Right ventricle myocardium superior (tissue), 1 donor: ENCODE measurements around the gene NDN. TPM values are rescaled to one million over a fixed set of nuclear protein-coding genes. Genes with fewer than 3 reads are reported as not detected.
"Not testable (repeated sequence)": the region's sequence is repeated elsewhere in the genome, so short reads cannot be mapped to it uniquely, and the experiment has no call there.

Experiments
- ATAC-seq: fragments of 200-7000 bp; cut with Tn5 transposase; one replicate; pipeline ENCODE4 v1.9.1; 2020; ENCODE audit warnings: mild to moderate bottlenecking; ENCODE audit not compliant: poor library complexity
- DNase-seq: peaks from one replicate; pipeline ENCODE4 v3.0.0-alpha.2; 2020
- intact Hi-C: fragments of 100-400 bp; cut with DNase I; formaldehyde crosslinking; loops from one replicate; pipeline ENCODE4 v1.11.2; 2022
- long read RNA-seq: library from polyadenylated mRNA; unstranded; transcript quantifications from one replicate; pipeline ENCODE4 v2.0.0, GENCODE V29; 2021
- total RNA-seq: library from RNA; stranded (reverse); fragmentation: NEBNext Ultra II Directional; extraction: Animal tissue kit (Norgen Biotek cat#: 25700); gene quantifications from one replicate; pipeline ENCODE4 v1.2.1, GENCODE V29; 2021
- donor health status: DM: no; HTN: yes; CAD: no; lungs with severe emphysema.

The NDN gene, protein sequence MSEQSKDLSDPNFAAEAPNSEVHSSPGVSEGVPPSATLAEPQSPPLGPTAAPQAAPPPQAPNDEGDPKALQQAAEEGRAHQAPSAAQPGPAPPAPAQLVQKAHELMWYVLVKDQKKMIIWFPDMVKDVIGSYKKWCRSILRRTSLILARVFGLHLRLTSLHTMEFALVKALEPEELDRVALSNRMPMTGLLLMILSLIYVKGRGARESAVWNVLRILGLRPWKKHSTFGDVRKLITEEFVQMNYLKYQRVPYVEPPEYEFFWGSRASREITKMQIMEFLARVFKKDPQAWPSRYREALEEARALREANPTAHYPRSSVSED
- total RNA-seq: 37.7 TPM
- long read RNA-seq, transcript NDN-202 (1 exons, 1,627 nt): major isoform, 118 of 118 reads
- long read RNA-seq, partial matches to known transcripts: 0 of 118 reads
- long read RNA-seq, other reads (novel, unspliced or antisense): 0 of 118 reads

DNA sequence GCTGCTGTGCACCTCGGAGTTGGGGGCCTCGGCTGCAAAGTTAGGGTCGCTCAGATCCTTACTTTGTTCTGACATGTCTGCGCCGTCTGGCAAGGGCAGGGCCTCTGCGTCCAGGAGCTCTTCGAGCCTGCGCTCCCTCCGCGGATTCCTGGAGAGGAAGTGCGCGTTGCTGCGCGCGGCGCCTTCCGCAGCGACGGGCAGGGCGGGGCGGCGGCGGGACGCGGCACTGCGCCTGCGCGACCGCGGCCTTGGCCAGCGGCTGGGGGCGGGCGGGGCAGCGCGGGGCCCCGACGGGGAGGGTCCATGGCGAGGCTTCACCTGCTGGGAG, at the start of gene NDN:
Gene NDN (minus strand): TSS at position 163 of the 328 bp plus-strand sequence. CDS start 88 bp downstream, at position 75.
- intact Hi-C loops: no loop called here
- DNase-seq (peak; percentile 73), ATAC-seq (peak; percentile 87)

DNA sequence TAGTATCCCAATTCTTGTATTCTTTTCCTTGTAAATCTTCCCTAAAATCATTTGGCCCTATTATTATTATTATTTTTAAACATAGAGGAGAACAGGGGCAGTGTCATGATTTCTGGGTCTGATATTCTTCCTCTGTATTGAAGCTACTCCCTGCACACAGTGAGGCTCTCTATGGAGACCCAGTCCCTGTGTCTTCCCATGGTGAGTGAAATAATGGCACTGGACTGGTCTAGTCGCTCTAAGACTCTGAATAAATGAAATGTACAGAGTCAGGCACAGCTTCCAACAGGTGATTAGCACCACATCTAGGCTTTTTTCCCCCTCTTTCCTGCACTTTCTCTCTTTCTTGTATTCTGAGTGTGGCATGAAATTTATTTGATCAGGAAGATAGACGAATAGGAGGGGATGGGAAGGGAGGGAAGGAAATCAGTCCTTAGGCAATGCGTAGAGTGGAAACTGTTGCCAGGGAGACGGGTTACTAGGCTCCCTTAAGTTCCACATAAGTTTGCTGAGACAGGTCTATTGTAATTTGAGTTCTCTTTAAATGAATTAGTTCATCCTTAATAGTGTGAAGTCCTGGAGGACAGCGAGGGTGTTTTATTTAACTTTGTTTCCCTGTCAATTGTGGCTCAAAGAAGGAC, 49.0 kb upstream of the NDN start:
- no peak for DNase-seq
- intact Hi-C loops: no loop called here
- ATAC-seq: no peak

DNA sequence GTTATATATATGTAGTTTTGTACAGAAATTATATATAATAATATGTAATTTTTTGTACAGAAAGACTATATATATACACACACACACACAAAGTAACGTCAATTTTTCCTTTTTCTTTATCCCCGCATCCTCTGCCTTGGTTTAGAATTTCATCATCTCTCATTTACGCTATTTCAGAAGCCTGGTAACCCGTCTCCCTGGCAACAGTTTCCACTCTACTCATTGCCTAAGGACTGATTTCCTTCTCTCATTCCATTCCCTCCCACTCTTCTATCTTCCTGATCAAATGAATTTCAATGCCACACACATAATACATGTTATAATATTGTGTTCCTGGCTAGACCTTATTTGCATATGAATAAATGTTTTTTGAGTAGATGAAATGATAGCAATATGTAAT, 47.8 kb upstream of the NDN start:
- ATAC-seq (no peak), DNase-seq (no peak)
- intact Hi-C loops: no loop called here

DNA sequence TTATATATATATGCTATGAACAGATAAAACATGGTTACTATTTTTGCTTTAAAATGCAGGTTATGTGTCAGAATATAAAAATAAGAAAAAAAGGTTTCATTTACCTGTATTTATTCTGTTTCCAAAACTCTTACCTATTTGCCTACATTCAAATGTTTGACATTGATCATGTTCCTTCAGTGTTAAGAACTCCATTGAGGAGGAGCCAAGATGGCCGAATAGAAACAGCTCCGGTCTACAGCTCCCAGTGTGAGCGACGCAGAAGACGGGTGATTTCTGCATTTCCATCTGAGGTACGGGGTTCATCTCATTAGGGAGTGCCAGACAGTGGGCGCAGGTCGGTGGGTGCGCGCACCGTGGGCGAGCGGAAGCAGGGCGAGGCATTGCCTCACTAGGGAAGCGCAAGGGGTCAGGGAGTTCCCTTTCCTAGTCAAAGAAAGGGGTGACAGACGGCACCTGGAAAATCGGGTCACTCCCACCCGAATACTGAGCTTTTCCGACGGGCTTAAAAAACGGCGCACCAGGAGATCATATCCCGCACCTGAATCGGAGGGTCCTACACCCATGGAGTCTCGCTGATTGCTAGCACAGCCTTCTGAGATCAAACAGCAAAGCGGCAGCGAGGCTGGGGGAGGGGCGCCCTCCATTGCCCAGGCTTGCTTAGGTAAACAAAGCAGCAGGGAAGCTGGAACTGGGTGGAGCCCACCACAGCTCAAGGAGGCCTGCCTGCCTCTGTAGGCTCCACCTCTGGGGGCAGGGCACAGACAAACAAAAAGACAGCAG, 27.0 kb upstream of the NDN start:
- ATAC-seq, DNase-seq, intact Hi-C loops: not testable (repeated sequence)

DNA sequence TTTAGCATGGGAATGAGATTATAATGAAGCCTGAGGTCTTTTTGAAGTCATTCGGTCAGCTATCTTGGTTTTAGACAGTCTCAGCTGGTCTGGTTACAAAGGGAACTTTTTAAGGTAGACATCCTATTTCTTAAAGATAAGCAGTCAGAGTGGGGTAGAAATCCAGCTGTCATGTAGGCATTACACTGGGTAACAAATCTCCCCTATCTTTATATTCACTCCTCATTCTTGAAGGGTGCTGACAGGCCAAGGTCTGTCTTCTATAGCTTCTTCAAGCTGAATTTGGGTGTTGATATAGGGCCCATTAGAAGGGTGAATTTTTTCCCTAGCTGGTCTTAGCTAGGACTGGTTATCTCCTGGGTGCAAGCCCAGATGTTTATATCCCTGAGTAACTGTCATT, 21.2 kb upstream of the NDN start:
- intact Hi-C loops: no loop called here
- DNase-seq (no peak), ATAC-seq (no peak)

DNA sequence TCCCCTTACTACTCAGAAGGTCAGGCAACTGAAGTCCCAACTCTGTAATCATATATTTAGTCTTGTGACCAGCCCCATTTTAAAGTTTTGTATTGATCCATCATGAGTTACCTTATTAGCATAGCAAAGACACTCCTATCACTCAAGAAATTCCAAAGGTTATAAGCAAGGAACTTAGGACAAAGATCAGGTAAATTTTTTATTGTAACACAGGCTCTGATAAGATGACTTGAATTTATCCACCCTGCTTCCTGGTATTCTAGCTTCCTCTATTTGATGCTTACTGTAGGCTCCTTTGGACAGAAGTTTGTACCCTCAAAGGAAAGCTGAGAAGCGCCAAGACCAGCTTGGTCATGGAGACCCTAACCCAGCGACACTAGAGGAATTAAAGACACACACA, 8.2 kb upstream of the NDN start:
- ATAC-seq: no peak
- DNase-seq: no peak
- intact Hi-C loops: no loop called here

DNA sequence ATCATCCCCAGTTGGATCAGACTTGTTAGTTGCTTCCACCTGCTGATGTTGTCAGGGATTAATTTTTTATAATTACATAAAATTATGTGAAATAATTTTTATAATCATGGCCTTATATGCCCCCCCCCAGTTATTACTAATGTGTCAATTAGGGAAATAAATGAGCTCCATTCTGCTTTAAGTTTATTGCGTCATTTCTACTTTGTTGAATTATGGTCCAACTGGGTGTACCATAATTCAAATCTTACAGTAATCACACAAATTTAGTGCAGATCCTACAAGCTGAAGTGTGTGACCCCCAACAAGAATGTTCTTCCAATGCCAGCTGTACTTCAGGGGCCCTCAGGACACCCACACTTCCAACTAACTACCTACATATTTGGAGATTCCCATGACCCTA, 7.5 kb upstream of the NDN start:
- ATAC-seq (no peak), DNase-seq (no peak)
- intact Hi-C loops: no loop called here

DNA sequence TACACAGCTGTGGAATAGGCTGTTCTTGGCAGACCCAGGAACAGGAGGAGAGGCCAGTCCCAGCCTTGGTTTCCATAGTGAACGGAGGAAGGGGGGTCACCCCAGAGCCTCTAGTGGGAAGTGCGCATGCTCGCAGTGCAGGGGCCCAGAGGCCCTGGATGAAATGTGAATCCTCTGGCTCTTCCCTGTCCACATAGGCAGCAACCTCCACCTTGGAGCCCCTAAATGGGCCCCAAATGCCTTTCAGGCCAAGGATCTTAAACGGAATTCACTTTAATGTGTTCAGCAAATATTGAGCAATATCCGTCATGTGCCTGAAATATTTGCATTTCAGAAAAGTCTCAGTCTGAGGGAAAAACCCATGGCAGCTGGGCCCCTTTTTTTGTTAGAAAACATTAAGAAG, 3.3 kb upstream of the NDN start:
- intact Hi-C loops: no loop called here
- peak; percentile 82 for ATAC-seq
- DNase-seq: peak; percentile 58

DNA sequence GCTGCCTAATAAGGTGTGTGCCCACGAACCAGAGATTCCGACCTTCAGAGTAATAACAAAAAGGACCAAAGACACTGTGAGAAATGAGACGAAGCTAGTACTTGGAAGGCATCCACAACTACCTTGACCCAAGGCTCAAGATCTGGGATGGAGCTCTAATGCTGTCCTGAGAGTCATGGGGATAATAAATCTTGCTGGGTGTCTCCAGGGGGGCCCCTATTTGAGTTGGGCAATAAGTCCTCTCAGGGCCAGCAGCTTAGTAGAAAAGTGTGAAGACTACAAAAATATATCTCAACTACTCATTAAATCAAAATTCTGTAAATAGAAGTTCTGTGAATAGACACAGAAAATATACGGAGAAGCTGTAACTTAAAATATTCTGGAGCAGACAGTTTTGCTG, 2.9 kb upstream of the NDN start:
- DNase-seq (no peak), ATAC-seq (no peak)
- intact Hi-C loops: no loop called here

DNA sequence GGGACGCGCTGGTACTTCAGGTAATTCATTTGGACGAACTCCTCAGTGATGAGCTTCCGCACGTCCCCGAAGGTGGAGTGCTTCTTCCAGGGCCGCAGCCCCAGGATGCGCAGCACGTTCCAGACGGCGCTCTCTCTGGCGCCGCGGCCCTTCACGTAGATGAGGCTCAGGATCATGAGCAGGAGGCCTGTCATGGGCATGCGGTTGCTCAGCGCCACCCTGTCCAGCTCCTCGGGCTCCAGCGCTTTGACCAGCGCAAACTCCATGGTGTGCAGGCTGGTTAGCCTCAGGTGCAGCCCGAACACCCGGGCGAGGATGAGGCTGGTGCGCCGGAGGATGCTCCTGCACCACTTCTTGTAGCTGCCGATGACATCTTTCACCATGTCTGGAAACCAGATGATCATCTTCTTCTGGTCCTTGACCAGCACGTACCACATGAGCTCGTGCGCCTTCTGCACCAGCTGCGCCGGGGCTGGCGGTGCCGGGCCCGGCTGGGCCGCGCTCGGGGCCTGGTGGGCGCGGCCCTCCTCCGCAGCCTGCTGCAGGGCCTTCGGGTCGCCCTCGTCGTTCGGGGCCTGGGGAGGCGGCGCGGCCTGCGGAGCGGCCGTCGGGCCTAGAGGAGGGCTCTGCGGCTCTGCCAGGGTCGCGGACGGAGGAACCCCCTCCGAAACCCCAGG, 501 bp downstream of the NDN start:
- ATAC-seq: peak; percentile 60
- intact Hi-C loops: no loop called here
- no peak for DNase-seq

DNA sequence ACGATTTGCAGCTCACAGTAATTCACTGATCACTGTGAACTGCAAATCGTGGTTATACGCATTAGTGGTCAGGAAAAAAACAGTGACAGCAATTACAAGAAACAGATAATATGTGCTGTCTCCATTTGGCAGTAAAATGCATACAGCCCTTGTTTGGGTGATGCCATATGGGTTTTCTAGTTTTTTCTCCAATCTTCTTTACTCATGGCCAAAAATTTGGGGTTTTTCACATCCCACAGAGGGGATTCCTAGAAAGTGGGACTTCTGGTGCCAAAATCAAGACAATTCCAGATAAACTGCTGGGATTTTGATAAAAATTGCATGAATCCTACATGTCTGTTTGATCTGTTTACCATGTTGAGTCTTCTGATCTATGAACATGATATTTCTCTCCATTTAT, 15.6 kb downstream of the NDN start:
- ATAC-seq (no peak), DNase-seq (no peak)
- intact Hi-C loops: no loop called here

DNA sequence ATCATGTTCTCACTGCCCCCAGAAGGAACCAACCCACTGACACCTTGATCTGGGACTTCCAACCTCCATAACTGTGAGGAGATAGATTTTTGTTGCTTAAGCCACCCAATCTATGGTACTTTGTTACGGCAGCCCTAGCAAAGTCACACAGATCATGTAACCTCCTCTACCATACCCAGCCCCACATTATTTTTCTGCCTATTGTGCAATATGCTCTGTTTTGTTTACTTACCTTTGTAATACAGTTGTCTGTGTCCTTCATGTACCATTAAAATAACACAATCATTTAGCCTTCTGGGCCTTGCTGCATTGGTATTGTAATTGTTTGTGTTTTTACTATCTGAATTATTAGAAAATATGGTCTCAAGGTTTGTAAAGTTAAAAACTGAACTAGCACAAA, 16.1 kb downstream of the NDN start:
- intact Hi-C loops: no loop called here
- DNase-seq: no peak
- ATAC-seq: no peak

DNA sequence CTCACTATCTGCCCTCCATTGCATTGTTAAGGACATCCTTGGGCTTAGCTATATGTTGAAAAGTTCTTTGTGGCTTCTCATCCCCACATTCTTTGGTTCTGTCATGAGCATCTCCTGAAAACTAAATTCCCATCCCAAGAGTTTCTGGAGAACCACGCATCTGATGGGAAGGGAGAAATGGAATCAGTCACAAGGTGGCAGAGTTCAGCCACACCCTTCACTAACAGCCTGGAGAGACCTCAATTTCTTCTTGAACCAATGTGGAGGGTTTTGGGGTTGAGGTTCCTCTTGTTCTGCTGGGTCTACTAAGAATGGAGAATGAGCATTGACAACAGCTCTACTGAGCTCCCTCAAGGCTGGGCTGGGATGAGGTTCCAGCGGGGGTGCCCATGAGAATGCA, 23.9 kb downstream of the NDN start:
- intact Hi-C loops: no loop called here
- no peak for ATAC-seq
- no peak for DNase-seq

DNA sequence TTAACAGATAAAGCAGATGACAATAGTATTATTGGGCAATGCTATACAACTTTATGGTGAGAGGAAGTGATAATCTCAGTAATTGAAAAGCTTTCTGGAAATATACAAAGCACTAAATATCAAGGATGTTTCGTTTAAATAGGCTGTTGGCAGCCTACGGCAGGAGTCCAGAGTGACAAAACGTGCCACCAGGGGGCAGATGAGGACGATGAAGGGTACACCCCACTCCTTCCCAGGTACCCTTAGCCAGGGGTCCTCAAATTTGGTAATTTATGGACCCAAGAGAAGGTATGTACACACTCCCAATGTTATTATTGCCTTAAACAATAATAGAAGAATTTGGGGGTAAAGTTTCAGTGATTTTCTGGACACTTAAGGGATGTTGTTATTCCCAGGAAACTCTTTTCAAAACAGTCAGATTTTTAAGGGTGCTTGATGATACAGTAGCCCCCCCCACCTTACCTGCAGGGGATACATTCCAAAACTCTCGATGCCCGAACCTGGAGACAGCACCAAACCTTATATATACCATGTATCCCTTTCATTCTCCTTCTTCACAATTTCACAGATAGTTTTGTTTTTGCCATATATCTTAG, 38.1 kb downstream of the NDN start:
- ATAC-seq: no peak
- intact Hi-C loops: no loop called here

DNA sequence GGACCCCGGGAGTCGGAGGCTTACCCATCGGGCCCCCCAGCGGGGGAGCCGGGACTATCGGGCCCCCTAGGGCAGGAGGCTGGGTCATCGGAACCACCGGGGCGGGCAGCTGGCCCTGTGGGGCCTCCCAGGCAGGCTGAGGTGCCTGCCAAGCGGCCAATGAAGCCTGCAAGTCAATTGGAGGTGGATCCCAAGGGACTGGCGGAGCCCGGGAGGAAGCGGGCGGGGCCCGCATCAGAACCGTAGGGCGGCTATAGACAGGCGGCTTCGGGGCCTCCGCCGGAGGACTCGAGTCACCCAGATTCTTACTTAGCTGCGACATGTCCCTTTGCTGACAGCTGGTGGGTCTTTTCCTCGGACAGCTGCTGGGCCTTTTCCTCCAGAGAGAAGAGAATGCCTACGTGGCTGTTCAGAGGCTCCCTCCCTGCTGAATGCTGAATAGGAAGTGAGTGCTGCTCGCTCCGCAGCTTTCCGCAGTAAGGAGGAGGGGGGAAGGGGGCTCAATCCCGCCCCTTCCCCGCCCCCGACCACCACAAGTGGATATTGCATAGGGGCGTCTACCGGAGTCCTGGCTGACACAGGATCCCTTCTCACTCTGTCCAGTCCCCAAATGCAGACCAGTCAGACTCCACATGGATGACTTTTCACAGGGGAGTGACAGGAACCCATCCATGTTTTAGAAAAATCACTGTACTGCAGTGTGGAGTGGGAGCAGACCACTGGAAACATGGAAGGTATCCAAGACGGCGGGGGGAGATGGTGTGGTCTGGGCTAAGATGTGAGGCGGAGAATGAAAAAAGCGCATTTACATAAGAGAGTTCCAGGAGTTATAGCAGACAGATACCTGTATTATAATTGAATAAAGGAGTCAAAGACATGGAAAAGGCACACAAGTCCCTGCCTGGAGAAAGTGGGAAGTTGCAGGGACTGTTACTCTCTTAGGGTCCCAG, 39.4 kb downstream of the NDN start, which contains the start of gene MAGEL2:
Gene MAGEL2 (minus strand): TSS at position 447 of the 950 bp plus-strand sequence. CDS start 125 bp downstream, at position 322.
- ATAC-seq: no peak
- peak; percentile 38 for DNase-seq
- intact Hi-C loops: no loop called here

More for the DNA sequence above, 38.1 kb downstream of the NDN start:
- peak; percentile 47 for DNase-seq

DNA sequence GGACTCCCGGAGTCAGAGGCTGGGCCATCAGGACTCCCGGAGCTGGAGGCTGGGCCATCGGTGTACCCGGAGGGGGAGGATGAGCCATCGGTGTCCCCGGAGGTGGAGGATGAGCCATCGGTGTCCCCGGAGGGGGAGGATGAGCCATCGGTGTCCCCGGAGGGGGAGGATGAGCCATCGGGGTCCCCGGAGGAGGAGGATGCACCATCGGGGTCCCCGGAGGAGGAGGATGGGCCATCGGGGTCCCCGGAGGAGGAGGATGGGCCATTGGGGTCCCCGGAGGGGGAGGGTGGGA, 40.2 kb downstream of the NDN start:
- intact Hi-C loops: no loop called here
- no peak for DNase-seq
- ATAC-seq: no peak

DNA sequence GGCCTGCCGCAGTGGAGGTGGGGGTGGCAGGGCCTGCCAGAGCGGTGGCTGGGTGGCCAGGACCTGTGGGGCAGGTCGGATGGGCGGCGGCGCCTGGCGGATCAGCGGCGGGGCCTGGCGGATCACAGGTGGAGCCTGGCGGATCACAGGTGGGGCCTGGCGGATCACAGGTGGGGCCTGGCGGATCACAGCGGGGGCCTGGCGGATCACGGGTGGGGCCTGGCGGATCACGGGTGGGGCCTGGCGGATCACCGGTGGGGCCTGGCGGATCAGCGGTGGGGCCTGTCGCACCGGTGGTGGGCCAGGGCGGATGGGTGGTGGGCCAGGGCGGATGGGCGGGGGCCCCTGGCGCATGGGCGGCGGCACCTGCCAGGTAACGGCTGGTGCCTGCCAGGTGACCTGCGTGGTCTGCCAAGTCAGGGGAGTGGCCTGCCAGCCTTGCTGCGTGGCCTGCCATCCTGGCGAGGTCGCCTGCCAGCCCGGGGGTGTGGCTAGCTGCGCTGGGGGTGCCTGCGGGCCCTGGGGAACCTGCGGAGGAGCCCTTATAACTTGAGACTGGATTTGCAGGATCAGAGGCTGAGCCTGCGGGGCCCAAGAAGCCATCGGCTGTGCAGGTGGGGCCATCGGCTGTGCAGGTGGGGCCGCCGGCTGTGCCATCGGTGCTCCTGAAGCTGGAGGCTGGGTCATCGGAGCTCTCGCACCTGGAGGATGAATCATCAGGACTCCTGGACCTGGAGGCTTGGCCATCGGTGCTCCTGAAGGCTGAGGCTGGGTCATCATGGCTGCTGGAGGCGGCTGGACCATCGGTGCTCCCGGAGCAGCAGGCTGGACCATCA, 40.7 kb downstream of the NDN start:
- DNase-seq (no peak), ATAC-seq (no peak)
- intact Hi-C loops: no loop called here
